A549 (cell line): ENCODE measurements around the gene PAK1. TPM values are rescaled to one million over a fixed set of nuclear protein-coding genes. Genes with fewer than 3 reads are reported as not detected.
A peak's percentile ranks its signal among the peaks of the same experiment; 100 is the strongest.
"Not testable (repeated sequence)": the region's sequence is repeated elsewhere in the genome, so short reads cannot be mapped to it uniquely, and the experiment has no call there.

Source experiments
- ATAC-seq, 2 experiments: fragments of 200-7000 bp in 1 of 2; fragments of >200 bp in 1 of 2; cut with Nextera tagmentation in 1 of 2; cut with Tn5 transposase in 1 of 2; 3 replicates each; pipeline versions ENCODE4 v1.8.0 to v1.9.1; 2018 to 2020; ENCODE audit warnings: mild to moderate bottlenecking in 1 of 2, moderate library complexity in 1 of 2
- CTCF ChIA-PET: fragments of 300-600 bp; sonication (Branson Sonifier 250); formaldehyde crosslinking; extraction: SDS; loops from one replicate; lab custom pipeline; 2021; ENCODE audit warnings: antibody characterized with exemption, inconsistent platforms; lab: Yijun Ruan, JAX
- POLR2A ChIA-PET: fragments of 350-600 bp; formaldehyde crosslinking; extraction: SDS; loops from one replicate; lab custom pipeline; 2021; ENCODE audit warnings: antibody characterized with exemption, inconsistent platforms; lab: Yijun Ruan, JAX
- DNase-seq, 2 experiments: peaks; one replicate each; pipeline versions ENCODE4 v3.0.0 to v3.0.0-alpha.2; 2011 to 2016; ENCODE audit warnings: low read depth in 1 of 2, low spot score in 1 of 2
- FAIRE-seq: peaks from 2 replicates; lab custom pipeline; 2011; peaks lifted over from hg19 to GRCh38; lab: Jason Lieb, UNC
- H3K27ac ChIP-seq, 2 experiments: fragments of >200 bp; sonication (Bioruptor Twin); formaldehyde crosslinking; 3 replicates each; pipeline ENCODE4 v1.5.1; 2016 to 2017
- H3K4me1 ChIP-seq: fragments of >200 bp; sonication (Bioruptor Twin); formaldehyde crosslinking; 3 replicates; pipeline ENCODE4 v1.6.1; 2016
- H3K4me2 ChIP-seq: fragments of >200 bp; sonication (Bioruptor Twin); formaldehyde crosslinking; 3 replicates; pipeline ENCODE4 v1.6.1; 2016
- H3K4me3 ChIP-seq: fragments of >200 bp; sonication (Bioruptor Twin); formaldehyde crosslinking; 3 replicates; pipeline ENCODE4 v1.5.1; 2016
- H3K9me3 ChIP-seq: fragments of >200 bp; sonication (Bioruptor Twin); formaldehyde crosslinking; 3 replicates; pipeline ENCODE4 v1.6.1; 2016
- BHLHE40 ChIP-seq: IDR thresholded peaks from 2 replicates; pipeline ENCODE4 v1.6.1; 2012; ENCODE audit warnings: low read depth, low read length, inconsistent platforms
- CEBPB ChIP-seq, 2 experiments: fragments of >200 bp in 1 of 2; sonication (Bioruptor Twin) in 1 of 2; formaldehyde crosslinking in 1 of 2; IDR thresholded peaks; 2 replicates each; pipeline ENCODE4 v1.6.1; 2012 to 2016
- EP300 ChIP-seq, 2 experiments: fragments of >200 bp; sonication (Bioruptor Twin); formaldehyde crosslinking; IDR thresholded peaks; 2 replicates in 1 of 2; 3 replicates in 1 of 2; pipeline ENCODE4 v1.6.1; 2016 to 2017
- ESRRA ChIP-seq: fragments of 150-350 bp; IDR thresholded peaks from 2 replicates; pipeline ENCODE4 v1.6.1; 2014; ENCODE audit warnings: mild to moderate bottlenecking, low read length, borderline replicate concordance
- FOSB ChIP-seq: fragments of 250-450 bp; sonication (Bioruptor Pico); IDR thresholded peaks from 2 replicates; pipeline ENCODE4 v1.5.0; 2020; ENCODE audit warnings: mild to moderate bottlenecking, moderate library complexity
- FOSL2 ChIP-seq, 2 experiments: fragments of 450-650 bp in 1 of 2; fragments of >200 bp in 1 of 2; sonication (Bioruptor Twin) in 1 of 2; formaldehyde crosslinking; IDR thresholded peaks; 2 replicates each; pipeline versions ENCODE4 v1.5.0 to v1.6.1; 2016 to 2020; ENCODE audit warnings: mild to moderate bottlenecking in 1 of 2, moderate library complexity in 1 of 2
- HDAC2 ChIP-seq: fragments of 200-600 bp; sonication (generic); IDR thresholded peaks from 2 replicates; pipeline ENCODE4 v1.6.1; 2016
- HOXB13 ChIP-seq: fragments of 250-450 bp; sonication (Bioruptor Pico); IDR thresholded peaks from 2 replicates; pipeline ENCODE4 v1.5.0; 2020; ENCODE audit warnings: low read depth, mild to moderate bottlenecking, moderate library complexity
- JUN ChIP-seq, 2 experiments: fragments of >200 bp; sonication (Bioruptor Twin); formaldehyde crosslinking; IDR thresholded peaks; 2 replicates in 1 of 2; 3 replicates in 1 of 2; pipeline ENCODE4 v1.6.1; 2016 to 2017
- KDM1A ChIP-seq: fragments of 200-600 bp; sonication (generic); IDR thresholded peaks from 2 replicates; pipeline ENCODE4 v1.6.1; 2016; ENCODE audit warnings: low read depth, mild to moderate bottlenecking
- MAZ ChIP-seq: fragments of 150-350 bp; IDR thresholded peaks from 2 replicates; pipeline ENCODE4 v1.6.1; 2014; ENCODE audit warnings: antibody characterized with exemption, low read depth, low read length, borderline replicate concordance
- NR3C1 ChIP-seq: fragments of >200 bp; sonication (Bioruptor Twin); formaldehyde crosslinking; IDR thresholded peaks from 3 replicates; pipeline ENCODE4 v1.6.1; 2017
- PHF8 ChIP-seq: fragments of 200-600 bp; sonication (generic); IDR thresholded peaks from 2 replicates; pipeline ENCODE4 v1.6.1; 2016; ENCODE audit warnings: low read depth, mild to moderate bottlenecking, antibody characterized with exemption, moderate library complexity, borderline replicate concordance
- TFCP2L1 ChIP-seq: fragments of 250-450 bp; sonication (Bioruptor Pico); IDR thresholded peaks from 2 replicates; pipeline ENCODE4 v1.5.0; 2021; ENCODE audit warnings: mild to moderate bottlenecking
- WGBS: methylation state at CpG from one replicate; pipeline ENCODE4 v1.1.6; 2017; ENCODE audit errors: missing lambda C conversion rate; 5-methylcytosine and 5-hydroxymethylcytosine counted together
- polyA plus RNA-seq, 4 experiments: library from polyadenylated mRNA; depleted of rRNA in 3 of 4; stranded (reverse); fragments of >200 nt; fragmentation: RNase III in 1 of 4; extraction: RNeasy Plus Mini Kit Qiagen cat#74134 plus additional on column Dnase treatment in 1 of 4; gene quantifications; 2 replicates in 3 of 4; 3 replicates in 1 of 4; pipeline ENCODE4 v1.2.3, GENCODE V29; 2011 to 2017
- TF ChIP-seq, protein P1 (sequence below): fragments of >200 bp; sonication (Bioruptor Twin); formaldehyde crosslinking; IDR thresholded peaks from 3 replicates; pipeline ENCODE4 v1.6.1; 2016
- TF ChIP-seq, protein P2 (sequence below): IDR thresholded peaks from 2 replicates; pipeline ENCODE4 v1.6.1; 2012
- TF ChIP-seq, protein P3 (sequence below): fragments of >200 bp; sonication (Bioruptor Twin); formaldehyde crosslinking; IDR thresholded peaks from 2 replicates; pipeline ENCODE4 v1.6.1; 2016
- TF ChIP-seq, protein P4 (sequence below): IDR thresholded peaks from 2 replicates; pipeline ENCODE4 v1.6.1; 2012; ENCODE audit warnings: low read depth, borderline replicate concordance

The PAK1 gene
- polyA plus RNA-seq, 2 of the 4 experiments (the other 2 are of a cell fraction) = 20.6 to 60.7 TPM

DNA sequence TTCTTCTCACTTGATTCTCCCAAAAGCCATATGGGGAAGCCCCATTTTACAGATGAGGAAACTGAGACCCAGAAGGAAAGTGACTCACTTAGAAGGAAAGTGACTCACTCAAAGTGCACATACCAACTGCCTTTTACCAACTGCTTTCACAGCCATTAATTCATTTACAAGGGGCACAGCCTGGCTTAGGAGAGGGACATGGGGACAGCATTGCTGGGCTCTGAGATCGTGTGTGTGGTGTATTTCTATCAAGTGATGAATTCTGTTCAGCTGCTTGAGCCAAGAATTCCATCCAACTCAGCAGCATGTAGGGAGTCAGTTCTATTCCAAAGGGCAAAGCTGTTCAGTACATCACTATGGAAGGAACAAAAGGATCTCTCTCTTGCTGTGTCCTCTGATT, 23.5 kb upstream of the PAK1 start:
- Histone ChIP-seq H3K4me3 (no peak overlapping the region), H3K27ac (no peak overlapping the region), H3K9me3 (no peaks in the 10 kb centered on the region), H3K4me2 (no peak overlapping the region), H3K4me1 (no peaks in the 10 kb centered on the region)
- POLR2A ChIA-PET = no interaction called here
- DNase-seq (no peak), ATAC-seq (no peak; a peak in 1 of 6 replicates), FAIRE-seq (no peak)
- WGBS = 16% methylated on average over 1 of the region's 1 CpG
- CTCF ChIA-PET = interaction anchor here (0.5 to 0.8 kb wide), 2 partner anchors 13 to 95 kb away, joined by 3 read pairs; no protein-coding TSS in a partner anchor
- no peak for TF ChIP-seq HDAC2
- TF ChIP-seq NR3C1 = no peak
- no peak for TF ChIP-seq ESRRA
- TF ChIP-seq FOSL2 (IDR thresholded peaks at IDR 0.05) = no peak
- peak; percentile 59 for TF ChIP-seq FOSL2 (CRISPR knock-in tag; IDR thresholded peaks at IDR 0.05)
- TF ChIP-seq, protein P1, sequence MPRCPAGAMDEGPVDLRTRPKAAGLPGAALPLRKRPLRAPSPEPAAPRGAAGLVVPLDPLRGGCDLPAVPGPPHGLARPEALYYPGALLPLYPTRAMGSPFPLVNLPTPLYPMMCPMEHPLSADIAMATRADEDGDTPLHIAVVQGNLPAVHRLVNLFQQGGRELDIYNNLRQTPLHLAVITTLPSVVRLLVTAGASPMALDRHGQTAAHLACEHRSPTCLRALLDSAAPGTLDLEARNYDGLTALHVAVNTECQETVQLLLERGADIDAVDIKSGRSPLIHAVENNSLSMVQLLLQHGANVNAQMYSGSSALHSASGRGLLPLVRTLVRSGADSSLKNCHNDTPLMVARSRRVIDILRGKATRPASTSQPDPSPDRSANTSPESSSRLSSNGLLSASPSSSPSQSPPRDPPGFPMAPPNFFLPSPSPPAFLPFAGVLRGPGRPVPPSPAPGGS = no peak
- no peak for TF ChIP-seq BHLHE40

DNA sequence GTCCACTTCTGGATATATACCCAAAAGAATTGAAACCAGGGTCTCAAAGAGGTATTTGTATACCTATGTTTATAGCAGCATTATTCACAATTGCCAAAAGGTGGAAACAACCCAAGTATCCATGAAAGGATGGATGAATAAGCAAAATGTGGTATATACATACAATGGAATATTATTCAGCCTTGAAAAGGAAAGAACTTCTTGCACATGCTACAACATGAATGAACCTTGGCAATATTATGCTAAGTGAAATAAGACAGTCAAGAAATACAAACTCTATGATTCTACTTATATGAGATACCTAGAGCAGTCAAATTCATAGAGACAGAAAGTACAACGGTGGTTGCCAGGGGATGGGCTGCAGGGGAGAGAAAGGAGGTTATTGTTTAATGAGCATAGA, 21.6 kb upstream of the PAK1 start:
- POLR2A ChIA-PET = no interaction called here

DNA sequence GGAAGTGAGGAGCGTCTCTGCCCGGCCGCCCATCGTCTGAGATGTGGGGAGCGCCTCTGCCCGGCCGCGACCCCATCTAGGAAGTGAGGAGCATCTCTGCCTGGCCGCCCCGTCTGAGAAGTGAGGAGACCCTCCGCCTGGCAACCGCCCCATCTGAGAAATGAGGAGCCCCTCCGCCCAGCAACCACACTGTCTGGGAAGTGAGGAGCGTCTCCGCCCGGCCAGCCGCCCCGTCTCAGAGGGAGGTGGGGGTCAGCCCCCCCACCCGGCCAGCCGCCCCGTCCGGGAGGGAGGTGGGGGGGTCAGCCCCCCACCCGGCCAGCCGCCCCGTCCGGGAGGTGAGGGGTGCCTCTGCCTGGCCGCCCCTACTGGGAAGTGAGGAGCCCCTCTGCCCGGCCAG, 16.1 kb upstream of the PAK1 start:
- H3K4me1 ChIP-seq, ATAC-seq, H3K4me2 ChIP-seq, DNase-seq, H3K27ac ChIP-seq, FAIRE-seq, CTCF ChIA-PET, H3K4me3 ChIP-seq, H3K9me3 ChIP-seq, POLR2A ChIA-PET: not testable (repeated sequence)
- WGBS = no CpG with 5 or more reads among the region's 28 CpGs

More for the DNA sequence above, 21.6 kb upstream of the PAK1 start:
- Histone ChIP-seq H3K4me1 (no peaks in the 10 kb centered on the region), H3K4me3 (no peak overlapping the region), H3K27ac (no peak overlapping the region), H3K4me2 (no peak overlapping the region), H3K9me3 (no peaks in the 10 kb centered on the region)
- FAIRE-seq (no peak), DNase-seq (no peak), ATAC-seq (no peak)
- WGBS = 90% methylated on average over 1 of the region's 1 CpG
- CTCF ChIA-PET = no interaction called here
- TF ChIP-seq PHF8 (no peak), JUN (IDR thresholded peaks at IDR 0.05) (no peak), FOSB (CRISPR knock-in tag) (no peak), KDM1A (no peak)

DNA sequence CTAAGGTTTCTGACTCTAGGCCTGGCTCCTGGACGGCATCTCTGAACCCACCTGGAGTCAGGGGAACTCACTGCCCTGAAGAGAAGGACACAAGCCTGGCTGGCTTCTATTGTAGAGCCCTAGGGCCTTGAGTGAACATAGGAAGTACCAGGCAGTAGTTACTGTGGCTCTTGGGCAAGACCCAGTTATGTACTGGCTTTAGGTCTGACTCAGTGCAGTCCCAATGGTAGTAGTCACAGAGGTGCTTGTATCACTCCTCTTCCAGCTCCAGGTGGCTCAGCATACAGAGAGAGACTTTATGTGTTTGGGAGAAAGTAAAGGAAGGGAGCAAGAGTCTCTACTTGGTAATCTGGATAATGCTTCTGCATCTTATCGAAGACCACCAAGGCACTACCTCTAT, 13.9 kb upstream of the PAK1 start:
- CTCF ChIA-PET = interaction anchor here (0.8 kb wide), 1 partner anchor 361 kb away, joined by 3 read pairs; no protein-coding TSS in a partner anchor
- DNase-seq (no peak), ATAC-seq (no peak), FAIRE-seq (no peak)
- POLR2A ChIA-PET = no interaction called here
- WGBS = 47% methylated on average over 2 of the region's 2 CpGs
- no peak overlapping the region for H3K27ac ChIP-seq
- H3K4me1 ChIP-seq = no peaks in the 10 kb centered on the region
- H3K9me3 ChIP-seq = no peaks in the 10 kb centered on the region
- H3K4me3 ChIP-seq = no peak overlapping the region
- TF ChIP-seq, protein P2, sequence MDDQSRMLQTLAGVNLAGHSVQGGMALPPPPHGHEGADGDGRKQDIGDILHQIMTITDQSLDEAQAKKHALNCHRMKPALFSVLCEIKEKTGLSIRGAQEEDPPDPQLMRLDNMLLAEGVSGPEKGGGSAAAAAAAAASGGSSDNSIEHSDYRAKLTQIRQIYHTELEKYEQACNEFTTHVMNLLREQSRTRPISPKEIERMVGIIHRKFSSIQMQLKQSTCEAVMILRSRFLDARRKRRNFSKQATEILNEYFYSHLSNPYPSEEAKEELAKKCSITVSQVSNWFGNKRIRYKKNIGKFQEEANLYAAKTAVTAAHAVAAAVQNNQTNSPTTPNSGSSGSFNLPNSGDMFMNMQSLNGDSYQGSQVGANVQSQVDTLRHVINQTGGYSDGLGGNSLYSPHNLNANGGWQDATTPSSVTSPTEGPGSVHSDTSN = no peak
- TF ChIP-seq TFCP2L1 (CRISPR knock-in tag) (no peak), CEBPB (IDR thresholded peaks at IDR 0.05) (no peak), MAZ (no peak), HOXB13 (CRISPR knock-in tag) (no peak), EP300 (IDR thresholded peaks at IDR 0.05) (no peak), JUN (IDR thresholded peaks at IDR 0.05) (no peak)
- TF ChIP-seq, protein P3, sequence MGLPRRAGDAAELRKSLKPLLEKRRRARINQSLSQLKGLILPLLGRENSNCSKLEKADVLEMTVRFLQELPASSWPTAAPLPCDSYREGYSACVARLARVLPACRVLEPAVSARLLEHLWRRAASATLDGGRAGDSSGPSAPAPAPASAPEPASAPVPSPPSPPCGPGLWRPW = no peak
- TF ChIP-seq, protein P4, sequence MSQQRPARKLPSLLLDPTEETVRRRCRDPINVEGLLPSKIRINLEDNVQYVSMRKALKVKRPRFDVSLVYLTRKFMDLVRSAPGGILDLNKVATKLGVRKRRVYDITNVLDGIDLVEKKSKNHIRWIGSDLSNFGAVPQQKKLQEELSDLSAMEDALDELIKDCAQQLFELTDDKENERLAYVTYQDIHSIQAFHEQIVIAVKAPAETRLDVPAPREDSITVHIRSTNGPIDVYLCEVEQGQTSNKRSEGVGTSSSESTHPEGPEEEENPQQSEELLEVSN = no peak
- no peak overlapping the region for H3K4me2 ChIP-seq
